Neuron (in vitro differentiated cells): ENCODE measurements around the gene PACRG.

Source experiments
- H2AFZ ChIP-seq: one replicate; pipeline ENCODE4 v1.6.1; 2013; ENCODE audit warnings: low read depth, mild to moderate bottlenecking, inconsistent platforms, low read length, moderate library complexity
- H3K27me3 ChIP-seq: one replicate; pipeline ENCODE4 v1.6.1; 2013; ENCODE audit warnings: low read length; ENCODE audit not compliant: insufficient read depth
- H3K36me3 ChIP-seq: one replicate; pipeline ENCODE4 v1.6.1; 2013; ENCODE audit warnings: low read length; ENCODE audit not compliant: insufficient read depth
- H3K4me1 ChIP-seq: one replicate; pipeline ENCODE4 v1.6.1; 2013; ENCODE audit warnings: low read length; ENCODE audit not compliant: insufficient read depth
- H3K4me3 ChIP-seq: 2 replicates; pipeline ENCODE4 v1.5.1; 2013; ENCODE audit warnings: mild to moderate bottlenecking, low read length, moderate library complexity
- H3K9me3 ChIP-seq: one replicate; pipeline ENCODE4 v1.6.1; 2013; ENCODE audit warnings: low read length

PACRG gene

GRCh38 chr6:163291622-163292021 lies 563.8 kb downstream of the PACRG start:
- Histone ChIP-seq H3K4me3 (no peak overlapping the region), H3K27me3 (no peaks in the 10 kb centered on the region), H3K4me1 (no peaks in the 10 kb centered on the region), H2AFZ (no peak overlapping the region), H3K36me3 (no peaks in the 10 kb centered on the region), H3K9me3 (peaks cover 5% of the 10 kb centered on the region)

DNA sequence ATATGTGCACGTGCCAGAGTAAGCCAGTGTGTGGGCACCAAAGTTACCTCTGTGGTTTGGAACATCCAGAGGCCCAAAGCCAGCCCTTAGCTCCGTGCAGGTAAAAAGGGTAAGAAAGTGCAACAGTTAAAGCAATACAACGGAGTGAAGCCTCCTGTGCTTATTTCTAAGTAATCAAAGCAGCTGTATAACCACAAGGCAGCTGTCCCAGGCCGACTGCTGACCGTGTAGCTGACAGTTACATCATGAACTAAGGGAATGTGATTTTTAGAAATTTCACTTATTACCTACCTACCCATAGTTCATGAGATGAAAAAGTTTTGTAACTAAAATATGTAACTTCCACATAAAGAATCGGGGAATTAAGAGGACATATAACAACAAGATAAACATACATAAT lies 565.5 kb downstream of the PACRG start:
- no peaks in the 10 kb centered on the region for H3K27me3 ChIP-seq
- H3K36me3 ChIP-seq: no peaks in the 10 kb centered on the region
- peaks cover 5% of the 10 kb centered on the region for H3K9me3 ChIP-seq
- H3K4me1 ChIP-seq: peaks cover 3% of the 10 kb centered on the region
- no peak overlapping the region for H3K4me3 ChIP-seq
- no peak overlapping the region for H2AFZ ChIP-seq

- H3K4me3 ChIP-seq: no peak overlapping the region
- H3K27me3 ChIP-seq: no peaks in the 10 kb centered on the region
- peaks cover 3% of the 10 kb centered on the region for H3K4me1 ChIP-seq
- H3K9me3 ChIP-seq: peaks cover 5% of the 10 kb centered on the region
- H3K36me3 ChIP-seq: no peaks in the 10 kb centered on the region
- H2AFZ ChIP-seq: no peak overlapping the region
These were observed 567.0 kb downstream of the PACRG start for GRCh38 chr6:163294734-163295133.

- Histone ChIP-seq H3K4me3 (no peak overlapping the region), H2AFZ (no peak overlapping the region), H3K9me3 (peaks cover 1% of the 10 kb centered on the region), H3K4me1 (peaks cover 10% of the 10 kb centered on the region), H3K27me3 (no peaks in the 10 kb centered on the region), H3K36me3 (no peaks in the 10 kb centered on the region)
These were observed 569.2 kb downstream of the PACRG start for GRCh38 chr6:163296835-163297519.

- H3K36me3 ChIP-seq: no peaks in the 10 kb centered on the region
- no peaks in the 10 kb centered on the region for H3K27me3 ChIP-seq
- H3K4me3 ChIP-seq: no peak overlapping the region
- no peaks in the 10 kb centered on the region for H3K9me3 ChIP-seq
- H2AFZ ChIP-seq: no peak overlapping the region
- H3K4me1 ChIP-seq: peaks cover 11% of the 10 kb centered on the region
These were observed 570.5 kb downstream of the PACRG start for GRCh38 chr6:163298079-163298830.

- H3K36me3 ChIP-seq: no peaks in the 10 kb centered on the region
- H3K9me3 ChIP-seq: no peaks in the 10 kb centered on the region
- H3K4me1 ChIP-seq: peaks cover 11% of the 10 kb centered on the region
- H3K4me3 ChIP-seq: no peak overlapping the region
- no peaks in the 10 kb centered on the region for H3K27me3 ChIP-seq
- no peak overlapping the region for H2AFZ ChIP-seq
These were observed 573.1 kb downstream of the PACRG start for GRCh38 chr6:163300838-163301237.

- Histone ChIP-seq H3K36me3 (no peaks in the 10 kb centered on the region), H3K27me3 (no peaks in the 10 kb centered on the region), H3K4me3 (no peak overlapping the region), H3K9me3 (no peaks in the 10 kb centered on the region), H3K4me1 (peaks cover 11% of the 10 kb centered on the region), H2AFZ (no peak overlapping the region)
These were observed 574.2 kb downstream of the PACRG start for GRCh38 chr6:163301726-163302635.

DNA sequence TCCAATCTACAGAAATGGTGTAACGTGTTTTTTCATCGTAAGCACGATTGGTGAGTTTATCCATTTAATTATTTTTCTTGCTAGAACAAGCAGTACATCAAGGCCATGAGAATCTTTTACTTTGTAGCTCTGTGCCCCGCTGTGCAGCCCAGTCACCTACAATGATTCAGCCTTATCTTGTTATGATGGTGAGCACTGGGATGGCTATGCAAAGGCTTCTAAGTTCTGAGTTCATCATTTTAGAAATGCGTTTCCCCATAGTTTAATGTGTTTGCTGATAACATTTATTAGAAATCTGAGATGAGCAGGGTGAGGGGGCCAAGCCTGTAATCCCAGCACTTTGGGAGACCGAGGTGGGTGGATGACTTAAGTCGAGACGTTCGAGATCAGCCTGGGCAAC lies 575.0 kb downstream of the PACRG start:
- Histone ChIP-seq H3K27me3 (no peaks in the 10 kb centered on the region), H3K4me1 (peaks cover 9% of the 10 kb centered on the region), H3K9me3 (no peaks in the 10 kb centered on the region), H3K36me3 (no peaks in the 10 kb centered on the region), H3K4me3 (no peak overlapping the region), H2AFZ (no peak overlapping the region)

- Histone ChIP-seq H3K4me1 (peaks cover 8% of the 10 kb centered on the region), H2AFZ (no peak overlapping the region), H3K27me3 (no peaks in the 10 kb centered on the region), H3K9me3 (no peaks in the 10 kb centered on the region), H3K36me3 (no peaks in the 10 kb centered on the region), H3K4me3 (no peak overlapping the region)
These were observed 578.2 kb downstream of the PACRG start for GRCh38 chr6:163306000-163306399.

GRCh38 chr6:163308629-163309440 lies 581.1 kb downstream of the PACRG start:
- Histone ChIP-seq H3K9me3 (no peaks in the 10 kb centered on the region), H3K4me1 (peaks cover 5% of the 10 kb centered on the region), H3K36me3 (no peaks in the 10 kb centered on the region), H2AFZ (no peak overlapping the region), H3K4me3 (no peak overlapping the region), H3K27me3 (no peaks in the 10 kb centered on the region)

DNA sequence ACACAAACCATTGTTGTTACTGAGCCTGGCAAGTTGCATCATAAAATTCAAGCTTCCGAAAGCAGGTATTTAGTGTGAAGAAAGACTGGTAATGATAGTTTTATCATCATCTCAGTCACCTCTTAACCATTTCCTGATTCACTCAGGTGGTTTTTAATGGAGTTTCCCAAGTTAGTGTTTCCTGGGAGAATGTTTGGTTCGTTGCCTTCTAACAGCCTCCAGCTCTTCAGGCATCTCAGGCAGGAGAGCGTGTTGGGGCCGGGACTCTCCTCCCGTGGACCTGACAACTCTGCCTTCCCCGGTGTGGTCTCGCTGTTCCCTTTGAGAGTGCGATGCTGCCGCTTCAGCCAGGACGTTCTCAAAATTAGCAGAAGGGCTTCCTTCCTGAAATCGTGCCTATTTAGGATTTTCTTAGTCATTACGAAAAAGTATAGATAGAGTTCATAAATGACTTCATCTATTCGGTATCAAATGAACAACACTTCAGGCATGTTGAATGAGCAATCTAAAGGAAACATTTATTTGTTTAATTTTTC lies 581.8 kb downstream of the PACRG start:
- Histone ChIP-seq H3K4me3 (no peak overlapping the region), H3K9me3 (no peaks in the 10 kb centered on the region), H3K36me3 (no peaks in the 10 kb centered on the region), H2AFZ (no peak overlapping the region), H3K27me3 (no peaks in the 10 kb centered on the region), H3K4me1 (peaks cover 9% of the 10 kb centered on the region)
